Caco-2 (cell line): ENCODE data around the gene TDRKH. TPM values are rescaled to one million over a fixed set of nuclear protein-coding genes. Genes with fewer than 3 reads are reported as not detected.
A peak's percentile ranks its signal among the peaks of the same experiment; 100 is the strongest.

Experiments used
- BruUV-seq: library from RNA; stranded (reverse); fragments of 400-500 nt; replicated peaks from 2 replicates; lab custom pipeline; 2021; lab: Mats Ljungman, UMichigan
- CTCF ChIA-PET: fragments of 300-600 bp; sonication (Branson Sonifier 250); formaldehyde crosslinking; loops from one replicate; lab custom pipeline; 2022; ENCODE audit warnings: antibody characterized with exemption; lab: Charles Lee
- POLR2A ChIA-PET: fragments of 300-600 bp; sonication (Branson Sonifier 250); formaldehyde crosslinking; loops from one replicate; lab custom pipeline; 2022; ENCODE audit warnings: antibody characterized with exemption; lab: Charles Lee
- DNase-seq, 2 experiments: peaks; one replicate each; pipeline versions ENCODE4 v3.0.0 to v3.0.0-alpha.2; 2020 to 2022
- H3K27me3 ChIP-seq: replicated peaks from 2 replicates; pipeline ENCODE4 v1.6.0; 2011; ENCODE audit warnings: low read length; ENCODE audit not compliant: control insufficient read depth, insufficient read depth
- H3K36me3 ChIP-seq: 2 replicates; pipeline ENCODE4 v1.5.1; 2011; ENCODE audit warnings: low read length; ENCODE audit not compliant: control insufficient read depth, insufficient read depth
- H3K4me1 ChIP-seq: fragments of 250-450 bp; sonication (Bioruptor Pico); 2 replicates; pipeline ENCODE4 v1.5.1; 2020; ENCODE audit warnings: mild to moderate bottlenecking
- H3K4me3 ChIP-seq: 2 replicates; pipeline ENCODE4 v1.5.1; 2011; ENCODE audit warnings: low read depth, mild to moderate bottlenecking, control low read depth, low read length
- H3K9me3 ChIP-seq: fragments of 250-450 bp; sonication (Bioruptor Pico); 2 replicates; pipeline ENCODE4 v1.5.1; 2020; ENCODE audit warnings: mild to moderate bottlenecking, moderate library complexity
- H3K27ac Mint-ChIP-seq: one replicate; pipeline ENCODE4 v1.8.0; 2022; ENCODE audit warnings: mixed read lengths; ENCODE audit not compliant: unreplicated experiment
- H3K27me3 Mint-ChIP-seq: one replicate; pipeline ENCODE4 v1.8.0; 2022; ENCODE audit warnings: mixed read lengths; ENCODE audit not compliant: insufficient read depth, unreplicated experiment
- H3K36me3 Mint-ChIP-seq: one replicate; pipeline ENCODE4 v1.8.0; 2022; ENCODE audit warnings: mild to moderate bottlenecking, mixed read lengths; ENCODE audit not compliant: insufficient read depth, unreplicated experiment
- H3K4me1 Mint-ChIP-seq: one replicate; pipeline ENCODE4 v1.8.0; 2022; ENCODE audit warnings: low read depth, mixed read lengths; ENCODE audit not compliant: unreplicated experiment
- H3K4me3 Mint-ChIP-seq: one replicate; pipeline ENCODE4 v1.8.0; 2022; ENCODE audit warnings: mild to moderate bottlenecking, moderate library complexity, mixed read lengths; ENCODE audit not compliant: unreplicated experiment
- H3K9me3 Mint-ChIP-seq: one replicate; pipeline ENCODE4 v1.8.0; 2022; ENCODE audit warnings: mixed read lengths; ENCODE audit not compliant: unreplicated experiment
- CTCF ChIP-seq, 2 experiments: fragments of 200-600 bp in 1 of 2; IDR thresholded peaks; 1 replicate in 1 of 2; 2 replicates in 1 of 2; pipeline versions ENCODE4 v1.5.1 to v1.8.0; 2011 to 2022; ENCODE audit warnings: antibody characterized with exemption in 1 of 2, control low read depth in 1 of 2, inconsistent platforms in 1 of 2, low read depth in 1 of 2, low read length in 1 of 2, mild to moderate bottlenecking in 1 of 2, moderate library complexity in 1 of 2; ENCODE audit not compliant: insufficient read depth in 1 of 2, severe bottlenecking in 1 of 2, unreplicated experiment in 1 of 2
- intact Hi-C: fragments of 100-400 bp; cut with micrococcal nuclease; formaldehyde crosslinking; loops from one replicate; pipeline ENCODE4 v1.10.0; 2022; ENCODE audit not compliant: unreplicated experiment
- total RNA-seq: library from RNA; stranded (reverse); gene quantifications from 2 replicates; pipeline ENCODE4 v1.2.3, GENCODE V29; 2022

Gene TDRKH
- total RNA-seq, 1 experiment from 2014 or later = 15.0 TPM

GRCh38 chr1:151763990-151764389 lies 26.3 kb downstream of the TDRKH start:
- Histone ChIP-seq H3K27me3 (no peaks in the 10 kb centered on the region), H3K4me1 (peaks cover 17% of the 10 kb centered on the region), H3K4me3 (peak overlapping the region; percentile 56), H3K36me3 (peaks cover 2% of the 10 kb centered on the region; the same call in 1 of the 2 replicates), H3K9me3 (no peaks in the 10 kb centered on the region)
- intact Hi-C loops = no loop called here
- no TSS peak for BruUV-seq
- no peak for DNase-seq
- Mint-ChIP-seq H3K4me3 (peak overlapping the region; percentile 91), H3K36me3 (peaks cover 30% of the 10 kb centered on the region), H3K9me3 (no peaks in the 10 kb centered on the region), H3K27me3 (no peaks in the 10 kb centered on the region), H3K4me1 (peaks cover 25% of the 10 kb centered on the region), H3K27ac (peak overlapping the region; percentile 76)
- CTCF ChIA-PET = no interaction called here
- no peak for TF ChIP-seq CTCF (IDR thresholded peaks at IDR 0.05; ENCODE audit: insufficient read depth in 1 of 2, low read depth in 1 of 2, low read length in 1 of 2, severe bottlenecking in 1 of 2, unreplicated experiment in 1 of 2)
- POLR2A ChIA-PET = no interaction called here

- DNase-seq = peak; percentile 85 to 91
- H3K27me3 ChIP-seq = no peaks in the 10 kb centered on the region
- peaks cover 12% of the 10 kb centered on the region for H3K4me1 ChIP-seq
- Mint-ChIP-seq H3K9me3 (no peaks in the 10 kb centered on the region), H3K27me3 (no peaks in the 10 kb centered on the region), H3K36me3 (peaks cover 33% of the 10 kb centered on the region), H3K4me1 (peaks cover 22% of the 10 kb centered on the region), H3K4me3 (peak within 1 kb of the TSS; percentile 91), H3K27ac (peak within 1 kb of the TSS; percentile 76)
- ChIA-PET POLR2A (interaction anchor here (0.6 to 1.3 kb wide), 7 partner anchors 12 to 559 kb away, joined by 3 to 6 read pairs (median 4); partner anchors contain the start of gene C2CD4D), CTCF (interaction anchor here (1.0 to 1.4 kb wide), 2 partner anchors 73 to 76 kb away, joined by 5 read pairs; partner anchors contain the start of gene C2CD4D)
- H3K9me3 ChIP-seq = no peaks in the 10 kb centered on the region
- intact Hi-C loops = no loop called here
- no peak for TF ChIP-seq CTCF (IDR thresholded peaks at IDR 0.05; ENCODE audit: insufficient read depth in 1 of 2, low read depth in 1 of 2, low read length in 1 of 2, severe bottlenecking in 1 of 2, unreplicated experiment in 1 of 2)
- BruUV-seq = TSS peak; percentile 90
- H3K4me3 ChIP-seq = peak within 1 kb of the TSS; percentile 56
- peaks cover 2% of the 10 kb centered on the region; the same call in 1 of the 2 replicates for H3K36me3 ChIP-seq
These were observed 27.1 kb downstream of the TDRKH start, which contains the start of gene MRPL9 for GRCh38 chr1:151762941-151763921. MRPL9 (minus strand) TSS chr1:151763496; CDS start chr1:151763479, 17 bp downstream.

GRCh38 chr1:151760597-151761385 lies 29.5 kb downstream of the TDRKH start:
- H3K36me3 Mint-ChIP-seq = peaks cover 47% of the 10 kb centered on the region
- TF ChIP-seq CTCF (IDR thresholded peaks at IDR 0.05; ENCODE audit: insufficient read depth in 1 of 2, low read depth in 1 of 2, low read length in 1 of 2, severe bottlenecking in 1 of 2, unreplicated experiment in 1 of 2) = no peak
- Histone ChIP-seq H3K9me3 (no peaks in the 10 kb centered on the region), H3K4me1 (0 out of 2 replicates have a peak, but pooled peaks cover 6% of the 10 kb centered on the region), H3K27me3 (no peaks in the 10 kb centered on the region), H3K4me3 (no peak overlapping the region), H3K36me3 (peaks cover 4% of the 10 kb centered on the region; the same call in 1 of the 2 replicates)
- CTCF ChIA-PET = no interaction called here
- H3K27me3 Mint-ChIP-seq = no peaks in the 10 kb centered on the region
- H3K27ac Mint-ChIP-seq = no peak overlapping the region
- POLR2A ChIA-PET = interaction anchor here (0.6 kb wide), 3 partner anchors 93 to 201 kb away, joined by 3 to 4 read pairs (median 3); no protein-coding TSS in a partner anchor
- H3K4me3 Mint-ChIP-seq = no peak overlapping the region
- intact Hi-C loops = no loop called here
- peaks cover 9% of the 10 kb centered on the region for H3K4me1 Mint-ChIP-seq
- no TSS peak for BruUV-seq
- no peaks in the 10 kb centered on the region for H3K9me3 Mint-ChIP-seq
- DNase-seq = no peak
